Measurements from ENCODE around the gene ITGAE.
A peak's percentile ranks its signal among the peaks of the same experiment; 100 is the strongest.
"Not testable (repeated sequence)": the region's sequence is repeated elsewhere in the genome, so short reads cannot be mapped to it uniquely, and the experiment has no call there.

ITGAE gene

GRCh38 chr17:3730881-3731429 is 70.0 kb downstream of the ITGAE start:
- no peak for DNase-seq (ENCODE audit: low read depth in 1 of 2, low spot score in 1 of 2)

GRCh38 chr17:3729881-3730280 is 71.1 kb downstream of the ITGAE start:
- DNase-seq (ENCODE audit: low read depth in 1 of 2, low spot score in 1 of 2): no peak

- DNase-seq (ENCODE audit: low read depth in 1 of 2, low spot score in 1 of 2): not testable (repeated sequence)
Measured at GRCh38 chr17:3728099-3728498, 72.9 kb downstream of the ITGAE start.

GRCh38 chr17:3727041-3727440 is 73.9 kb downstream of the ITGAE start:
- DNase-seq (ENCODE audit: low read depth in 1 of 2, low spot score in 1 of 2): no peak

- no peak for DNase-seq (ENCODE audit: low read depth in 1 of 2, low spot score in 1 of 2)
Measured at GRCh38 chr17:3724378-3725077, 76.5 kb downstream of the ITGAE start.

GRCh38 chr17:3723556-3724377 is 77.2 kb downstream of the ITGAE start, which contains the start of gene HASPIN:
Gene HASPIN, plus strand, starts transcription at chr17:3723903. Its CDS starts 33 bp downstream, at chr17:3723936.
- DNase-seq (ENCODE audit: low read depth in 1 of 2, low spot score in 1 of 2): peak; percentile 86 to 89

GRCh38 chr17:3723188-3723555 is 77.8 kb downstream of the ITGAE start:
- no peak for DNase-seq (ENCODE audit: low read depth in 1 of 2, low spot score in 1 of 2)

GRCh38 chr17:3722716-3723115 is 78.3 kb downstream of the ITGAE start:
- DNase-seq (ENCODE audit: low read depth in 1 of 2, low spot score in 1 of 2): no peak

- no peak for DNase-seq (ENCODE audit: low read depth in 1 of 2, low spot score in 1 of 2)
Measured at GRCh38 chr17:3719265-3719664, 81.7 kb downstream of the ITGAE start.

- no peak for DNase-seq (ENCODE audit: low read depth in 1 of 2, low spot score in 1 of 2)
Measured at GRCh38 chr17:3718201-3718600, 82.8 kb downstream of the ITGAE start.

- DNase-seq (ENCODE audit: low read depth in 1 of 2, low spot score in 1 of 2): no peak
Measured at GRCh38 chr17:3715296-3715695, 85.7 kb downstream of the ITGAE start.

GRCh38 chr17:3712811-3713463 is 88.1 kb downstream of the ITGAE start:
- DNase-seq (ENCODE audit: low read depth in 1 of 2, low spot score in 1 of 2): no peak

GRCh38 chr17:3710951-3711383 is 90.0 kb downstream of the ITGAE start:
- peak; percentile 13 to 50 for DNase-seq (ENCODE audit: low read depth in 1 of 2, low spot score in 1 of 2)

- DNase-seq (ENCODE audit: low read depth in 1 of 2, low spot score in 1 of 2): no peak
Measured at GRCh38 chr17:3708366-3708765, 92.6 kb downstream of the ITGAE start.

GRCh38 chr17:3705718-3705984 is 95.3 kb downstream of the ITGAE start:
- not testable (repeated sequence) for DNase-seq (ENCODE audit: low read depth in 1 of 2, low spot score in 1 of 2)

- no peak for DNase-seq (ENCODE audit: low read depth in 1 of 2, low spot score in 1 of 2)
Measured at GRCh38 chr17:3704931-3705717, 95.9 kb downstream of the ITGAE start.

GRCh38 chr17:3702041-3702539 is 98.9 kb downstream of the ITGAE start:
- DNase-seq (ENCODE audit: low read depth in 1 of 2, low spot score in 1 of 2): not testable (repeated sequence)

- DNase-seq (ENCODE audit: low read depth in 1 of 2, low spot score in 1 of 2): no peak
Measured at GRCh38 chr17:3699951-3700350, 101.0 kb downstream of the ITGAE start.

- no peak for DNase-seq (ENCODE audit: low read depth in 1 of 2, low spot score in 1 of 2)
Measured at GRCh38 chr17:3698139-3698538, 102.8 kb downstream of the ITGAE start.

GRCh38 chr17:3697103-3697476 is 103.9 kb downstream of the ITGAE start:
- DNase-seq (ENCODE audit: low read depth in 1 of 2, low spot score in 1 of 2): no peak

All from stimulated activated CD4-positive, alpha-beta T cell treated with anti-CD3 and anti-CD28 coated beads, Interleukin-15, amount 100 ng/mL, for 1 hour (primary cell).